Measurements from ENCODE around the gene NDFIP2. TPM values are rescaled to one million over a fixed set of nuclear protein-coding genes. Genes with fewer than 3 reads are reported as not detected.

Gene NDFIP2
- total RNA-seq, 1 experiment from 2014 or later: 31.0 TPM

- Mint-ChIP-seq H3K4me1 (peaks cover 34 to 39% of the 10 kb centered on the region in 2 experiments), H3K4me3 (0 out of 5 replicates have a peak overlapping the region, but pooled peaks of 1 of the 2 experiments have one; percentile 3), H3K27me3 (ENCODE audit: low read depth) (no peaks in the 10 kb centered on the region), H3K27ac (peak overlapping the region; percentile 5 to 79 (median 56); a peak in 6 of 7 replicates), H3K36me3 (ENCODE audit: insufficient read depth in 1 of 3, low read depth in 3 of 3) (no peaks in the 10 kb centered on the region; a peak in 1 of 7 replicates), H3K9me3 (no peaks in the 10 kb centered on the region)
- Histone ChIP-seq H3K27ac (ENCODE audit: insufficient read length, low read depth, low read length) (no peak overlapping the region), H2BK5ac (ENCODE audit: insufficient read length, low read length) (no peak overlapping the region), H3K14ac (ENCODE audit: insufficient read depth, low read length) (no peak overlapping the region), H3K56ac (ENCODE audit: insufficient read length, low read depth, low read length) (no peak overlapping the region), H4K91ac (ENCODE audit: insufficient read length, low read depth, low read length) (no peak overlapping the region), H2BK120ac (ENCODE audit: low read depth, low read length, poor library complexity, severe bottlenecking) (no peak overlapping the region), H2BK15ac (ENCODE audit: low read depth, low read length) (no peak overlapping the region), H3T11ph (ENCODE audit: low read length) (no peak overlapping the region), H3K4ac (ENCODE audit: low read depth, low read length) (no peak overlapping the region), H2BK20ac (ENCODE audit: low read depth, low read length, poor library complexity, severe bottlenecking) (no peak overlapping the region), H3K79me1 (ENCODE audit: insufficient read depth, low read depth, low read length, poor library complexity, severe bottlenecking) (no peaks in the 10 kb centered on the region), H2AK5ac (ENCODE audit: insufficient read length, low read length) (no peak overlapping the region), H3K27me3 (ENCODE audit: insufficient read depth, low read length) (no peaks in the 10 kb centered on the region), H2BK12ac (ENCODE audit: insufficient read length, low read depth, low read length) (no peak overlapping the region), H3K79me2 (ENCODE audit: insufficient read depth, low read length) (peaks cover 6% of the 10 kb centered on the region; the same call in 1 of the 2 replicates), H3K4me1 (ENCODE audit: insufficient read depth, low read length) (peaks cover 3% of the 10 kb centered on the region), H3K23me2 (ENCODE audit: insufficient read length, low read depth, low read length, poor library complexity, severe bottlenecking) (no peaks in the 10 kb centered on the region), H3K23ac (ENCODE audit: insufficient read length, low read depth, low read length) (no peak overlapping the region), H3K18ac (ENCODE audit: insufficient read length, low read depth, low read length) (no peak overlapping the region), H3K9me3 (ENCODE audit: control insufficient read depth, low read depth, low read length) (no peaks in the 10 kb centered on the region), H4K20me1 (ENCODE audit: control insufficient read depth, insufficient read depth, insufficient read length) (no peaks in the 10 kb centered on the region), H4K8ac (replicated peaks; ENCODE audit: insufficient read length, low read depth, low read length) (no peak overlapping the region), H4K5ac (ENCODE audit: insufficient read length, low read depth, low read length) (no peak overlapping the region), H2AFZ (ENCODE audit: low read length) (no peak overlapping the region), H3K4me2 (ENCODE audit: insufficient read depth, insufficient read length, low read length) (no peak overlapping the region), H3K9ac (ENCODE audit: extremely low read depth, insufficient read length, low read length) (no peak overlapping the region)
- TF ChIP-seq, protein P1, sequence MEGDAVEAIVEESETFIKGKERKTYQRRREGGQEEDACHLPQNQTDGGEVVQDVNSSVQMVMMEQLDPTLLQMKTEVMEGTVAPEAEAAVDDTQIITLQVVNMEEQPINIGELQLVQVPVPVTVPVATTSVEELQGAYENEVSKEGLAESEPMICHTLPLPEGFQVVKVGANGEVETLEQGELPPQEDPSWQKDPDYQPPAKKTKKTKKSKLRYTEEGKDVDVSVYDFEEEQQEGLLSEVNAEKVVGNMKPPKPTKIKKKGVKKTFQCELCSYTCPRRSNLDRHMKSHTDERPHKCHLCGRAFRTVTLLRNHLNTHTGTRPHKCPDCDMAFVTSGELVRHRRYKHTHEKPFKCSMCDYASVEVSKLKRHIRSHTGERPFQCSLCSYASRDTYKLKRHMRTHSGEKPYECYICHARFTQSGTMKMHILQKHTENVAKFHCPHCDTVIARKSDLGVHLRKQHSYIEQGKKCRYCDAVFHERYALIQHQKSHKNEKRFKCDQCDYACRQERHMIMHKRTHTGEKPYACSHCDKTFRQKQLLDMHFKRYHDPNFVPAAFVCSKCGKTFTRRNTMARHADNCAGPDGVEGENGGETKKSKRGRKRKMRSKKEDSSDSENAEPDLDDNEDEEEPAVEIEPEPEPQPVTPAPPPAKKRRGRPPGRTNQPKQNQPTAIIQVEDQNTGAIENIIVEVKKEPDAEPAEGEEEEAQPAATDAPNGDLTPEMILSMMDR (conservative IDR thresholded peaks at IDR 0.05): no peak
- DNase-seq: peak; percentile 31
- no CpG with 5 or more reads among the region's 5 CpGs for WGBS (ENCODE audit: extremely low coverage, insufficient read length, low lambda C conversion rate)
Measured at GRCh38 chr13:79492313-79492798, 11.4 kb downstream of the NDFIP2 start.

All from H9 (cell line).